Smooth muscle cell (in vitro differentiated cells): ENCODE data around the gene SSX7. TPM values are rescaled to one million over a fixed set of nuclear protein-coding genes. Genes with fewer than 3 reads are reported as not detected.
"Not testable (repeated sequence)": the region's sequence is repeated elsewhere in the genome, so short reads cannot be mapped to it uniquely, and the experiment has no call there.

Experiments used
- DNase-seq: peaks from one replicate; lab custom pipeline; 2025; ENCODE audit not compliant: unreplicated experiment; lab: John Stamatoyannopoulos, UW
- H2AFZ ChIP-seq: fragments of 200-600 bp; sonication (generic); 2 replicates; pipeline ENCODE4 v1.6.0; 2016; ENCODE audit warnings: antibody characterized with exemption, low read depth, mild to moderate bottlenecking
- H3F3A ChIP-seq: fragments of 200-600 bp; sonication (generic); 2 replicates; pipeline ENCODE4 v1.6.0; 2017; ENCODE audit warnings: antibody characterized with exemption, low read depth
- H3K27ac ChIP-seq: fragments of 200-600 bp; sonication (generic); 2 replicates; pipeline ENCODE4 v1.5.1; 2016; ENCODE audit warnings: low read depth, mild to moderate bottlenecking
- H3K27me3 ChIP-seq: fragments of 200-600 bp; sonication (generic); 2 replicates; pipeline ENCODE4 v1.6.1; 2016; ENCODE audit warnings: low read depth, mild to moderate bottlenecking
- H3K36me3 ChIP-seq: fragments of 200-600 bp; sonication (generic); 2 replicates; pipeline ENCODE4 v1.5.1; 2016; ENCODE audit warnings: low read depth
- H3K4me1 ChIP-seq: fragments of 200-600 bp; sonication (generic); 2 replicates; pipeline ENCODE4 v1.5.1; 2016; ENCODE audit warnings: low read depth
- H3K4me2 ChIP-seq: fragments of 200-600 bp; sonication (generic); 2 replicates; pipeline ENCODE4 v1.6.0; 2016; ENCODE audit warnings: mild to moderate bottlenecking
- H3K4me3 ChIP-seq: fragments of 200-600 bp; sonication (generic); 2 replicates; pipeline ENCODE4 v1.5.1; 2016; ENCODE audit warnings: mild to moderate bottlenecking
- H3K79me2 ChIP-seq: fragments of 200-600 bp; sonication (generic); 2 replicates; pipeline ENCODE4 v1.6.0; 2016; ENCODE audit warnings: low read depth, mild to moderate bottlenecking
- H3K9ac ChIP-seq: fragments of 200-600 bp; sonication (generic); 2 replicates; pipeline ENCODE4 v1.6.0; 2016; ENCODE audit warnings: low read depth
- H3K9me3 ChIP-seq: fragments of 200-600 bp; sonication (generic); replicated peaks from 2 replicates; pipeline ENCODE4 v1.5.1; 2016; ENCODE audit warnings: low read depth
- H4K20me1 ChIP-seq: fragments of 200-600 bp; sonication (generic); 2 replicates; pipeline ENCODE4 v1.6.0; 2016; ENCODE audit warnings: low read depth
- WGBS: methylation state at CpG from one replicate; pipeline ENCODE4 v1.1.7; 2016; ENCODE audit warnings: low lambda C conversion rate; 5-methylcytosine and 5-hydroxymethylcytosine counted together
- polyA plus RNA-seq: library from polyadenylated mRNA; unstranded; fragments of >200 nt; fragmentation: Nextera tagmentation; extraction: Ambion mirVana; gene quantifications from 2 replicates; pipeline ENCODE4 v1.2.1, GENCODE V29; 2016
- total RNA-seq: library from RNA; depleted of rRNA; stranded (reverse); fragments of >200 nt; gene quantifications from 2 replicates; pipeline ENCODE4 v1.2.3, GENCODE V29; 2014

The SSX7 gene
- not detected in 2 replicates for total RNA-seq
- not detected in 2 replicates for polyA plus RNA-seq

- not testable (repeated sequence) for DNase-seq, H3K4me1 ChIP-seq, H3K27ac ChIP-seq, H3K27me3 ChIP-seq, H3K4me2 ChIP-seq, H3K79me2 ChIP-seq, H3K4me3 ChIP-seq, H3F3A ChIP-seq, H4K20me1 ChIP-seq, H3K36me3 ChIP-seq, H3K9ac ChIP-seq, H2AFZ ChIP-seq, H3K9me3 ChIP-seq
- 78% methylated on average over 9 of the region's 9 CpGs for WGBS
Observed at GRCh38 chrX:52654800-52655199, at the start of gene SSX7. SSX7 (minus strand) TSS chrX:52654900; CDS start chrX:52653472, 1,428 bp downstream.

- not testable (repeated sequence) for DNase-seq, H3K9ac ChIP-seq, H3K36me3 ChIP-seq, H3K27ac ChIP-seq, H2AFZ ChIP-seq, H3K9me3 ChIP-seq, H3K4me3 ChIP-seq, H3K79me2 ChIP-seq, H3K4me2 ChIP-seq, H3K4me1 ChIP-seq, H3K27me3 ChIP-seq, H4K20me1 ChIP-seq, H3F3A ChIP-seq
- 86% methylated on average over 1 of the region's 4 CpGs for WGBS
Observed at GRCh38 chrX:52692034-52692433, 37.3 kb upstream of the SSX7 start.

DNA sequence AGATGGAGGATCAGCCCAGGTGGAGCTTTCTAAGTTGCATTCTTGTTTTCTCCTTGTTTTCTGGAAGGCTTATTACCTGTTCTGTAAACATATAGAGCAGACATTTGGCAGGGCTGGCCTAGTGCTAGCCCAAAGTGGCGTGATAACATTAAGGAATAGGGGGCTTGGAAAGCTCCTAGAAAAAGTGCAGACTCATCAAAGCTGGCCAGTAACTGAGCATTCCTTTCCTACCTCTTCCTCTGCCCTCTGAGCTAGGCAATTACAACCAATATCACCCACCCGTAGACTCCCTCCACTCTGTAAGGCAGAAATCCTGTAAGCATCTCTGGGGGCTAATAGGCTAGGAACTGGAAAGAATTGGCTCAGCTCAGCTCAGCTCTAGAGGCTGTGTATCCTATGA is 7.5 kb upstream of the SSX7 start:
- not testable (repeated sequence) for H3K9me3 ChIP-seq, H3K36me3 ChIP-seq, H3F3A ChIP-seq, H4K20me1 ChIP-seq, H3K79me2 ChIP-seq, H3K27me3 ChIP-seq, H2AFZ ChIP-seq, H3K4me3 ChIP-seq, H3K4me2 ChIP-seq, H3K9ac ChIP-seq, H3K4me1 ChIP-seq, DNase-seq, H3K27ac ChIP-seq
- 81% methylated on average over 2 of the region's 2 CpGs for WGBS

- H2AFZ ChIP-seq, H3K9ac ChIP-seq, H3K27ac ChIP-seq, H3K79me2 ChIP-seq, H3K4me3 ChIP-seq, H3K4me1 ChIP-seq, H3F3A ChIP-seq, H3K4me2 ChIP-seq, H3K9me3 ChIP-seq, H4K20me1 ChIP-seq, DNase-seq, H3K27me3 ChIP-seq, H3K36me3 ChIP-seq: not testable (repeated sequence)
- 77% methylated on average over 8 of the region's 8 CpGs for WGBS
Observed at GRCh38 chrX:52655475-52655874, 775 bp upstream of the SSX7 start.

GRCh38 chrX:52650676-52651075 is 4.0 kb downstream of the SSX7 start:
- not testable (repeated sequence) for H3K27me3 ChIP-seq, H4K20me1 ChIP-seq, H3K9me3 ChIP-seq, H3K4me2 ChIP-seq, H3K4me3 ChIP-seq, H3K79me2 ChIP-seq, H3K9ac ChIP-seq, H3F3A ChIP-seq, DNase-seq, H3K4me1 ChIP-seq, H2AFZ ChIP-seq, H3K27ac ChIP-seq, H3K36me3 ChIP-seq
- 38% methylated on average over 3 of the region's 3 CpGs for WGBS

- H3K4me3 ChIP-seq, H3K27me3 ChIP-seq, H3K4me2 ChIP-seq, DNase-seq, H3F3A ChIP-seq, H3K9me3 ChIP-seq, H4K20me1 ChIP-seq, H3K27ac ChIP-seq, H3K4me1 ChIP-seq, H3K79me2 ChIP-seq, H3K9ac ChIP-seq, H3K36me3 ChIP-seq, H2AFZ ChIP-seq: not testable (repeated sequence)
- WGBS = 73% methylated on average over 7 of the region's 7 CpGs
Observed at GRCh38 chrX:52648956-52649355, 5.7 kb downstream of the SSX7 start.

- H2AFZ ChIP-seq, H3K4me3 ChIP-seq, DNase-seq, H3K9ac ChIP-seq, H3K9me3 ChIP-seq, H3K27me3 ChIP-seq, H3F3A ChIP-seq, H3K36me3 ChIP-seq, H4K20me1 ChIP-seq, H3K27ac ChIP-seq, H3K4me1 ChIP-seq, H3K79me2 ChIP-seq, H3K4me2 ChIP-seq: not testable (repeated sequence)
- 66% methylated on average over 3 of the region's 3 CpGs for WGBS
Observed at GRCh38 chrX:52628483-52628882, 26.2 kb downstream of the SSX7 start.

- H3K79me2 ChIP-seq, H2AFZ ChIP-seq, H3K4me2 ChIP-seq, H3F3A ChIP-seq, H3K9ac ChIP-seq, H3K27me3 ChIP-seq, H3K36me3 ChIP-seq, H3K27ac ChIP-seq, H4K20me1 ChIP-seq, DNase-seq, H3K9me3 ChIP-seq, H3K4me3 ChIP-seq, H3K4me1 ChIP-seq: not testable (repeated sequence)
- WGBS = 54% methylated on average over 8 of the region's 8 CpGs
Observed at GRCh38 chrX:52620661-52621060, 34.0 kb downstream of the SSX7 start.
